DMS 273 (cell line): ENCODE data around the gene EMILIN2.
"Not testable (repeated sequence)": the region's sequence is repeated elsewhere in the genome, so short reads cannot be mapped to it uniquely, and the experiment has no call there.

Experiments
- DNase-seq: peaks from one replicate; lab custom pipeline; 2025; ENCODE audit not compliant: unreplicated experiment; lab: John Stamatoyannopoulos, UW

Gene EMILIN2

DNA sequence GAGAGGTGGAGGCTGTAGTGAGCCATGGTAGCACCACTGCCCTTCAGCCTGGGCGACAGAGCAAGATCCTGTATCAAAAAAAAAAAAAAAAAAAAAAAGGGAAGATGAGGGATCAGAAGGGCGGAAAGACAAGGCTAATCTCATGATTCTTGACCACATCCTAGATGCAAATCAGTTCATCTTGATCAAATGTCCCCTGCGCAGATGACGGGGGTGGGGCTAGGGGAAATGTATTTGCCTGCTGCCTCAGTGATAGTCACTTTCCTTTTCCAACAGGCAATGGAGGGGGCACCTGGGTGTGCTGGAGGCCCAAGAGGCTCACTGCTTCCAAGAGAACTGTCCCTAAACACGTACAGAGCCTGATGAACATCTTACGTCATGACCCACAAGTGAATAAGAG is 3.7 kb upstream of the EMILIN2 start:
- DNase-seq: no peak

DNA sequence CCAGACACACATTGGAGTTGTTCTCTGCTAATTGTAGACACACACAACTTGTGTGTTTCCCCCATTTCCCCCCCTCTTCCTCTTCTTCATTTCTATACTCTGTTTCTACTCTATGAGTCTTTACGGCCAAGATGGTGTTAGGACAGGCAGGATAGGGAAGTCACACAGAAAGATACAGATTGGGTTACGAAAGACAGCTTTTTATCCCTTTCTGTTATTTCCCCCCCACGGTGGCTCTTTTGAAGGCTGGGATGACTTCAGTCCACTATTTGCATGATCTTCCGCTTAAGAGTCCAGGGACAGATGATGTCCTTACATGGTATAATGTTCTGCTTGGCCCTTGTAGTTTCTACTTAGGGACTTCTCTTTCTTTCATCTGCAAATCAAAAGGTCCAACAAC is 1.6 kb upstream of the EMILIN2 start:
- DNase-seq: no peak

DNA sequence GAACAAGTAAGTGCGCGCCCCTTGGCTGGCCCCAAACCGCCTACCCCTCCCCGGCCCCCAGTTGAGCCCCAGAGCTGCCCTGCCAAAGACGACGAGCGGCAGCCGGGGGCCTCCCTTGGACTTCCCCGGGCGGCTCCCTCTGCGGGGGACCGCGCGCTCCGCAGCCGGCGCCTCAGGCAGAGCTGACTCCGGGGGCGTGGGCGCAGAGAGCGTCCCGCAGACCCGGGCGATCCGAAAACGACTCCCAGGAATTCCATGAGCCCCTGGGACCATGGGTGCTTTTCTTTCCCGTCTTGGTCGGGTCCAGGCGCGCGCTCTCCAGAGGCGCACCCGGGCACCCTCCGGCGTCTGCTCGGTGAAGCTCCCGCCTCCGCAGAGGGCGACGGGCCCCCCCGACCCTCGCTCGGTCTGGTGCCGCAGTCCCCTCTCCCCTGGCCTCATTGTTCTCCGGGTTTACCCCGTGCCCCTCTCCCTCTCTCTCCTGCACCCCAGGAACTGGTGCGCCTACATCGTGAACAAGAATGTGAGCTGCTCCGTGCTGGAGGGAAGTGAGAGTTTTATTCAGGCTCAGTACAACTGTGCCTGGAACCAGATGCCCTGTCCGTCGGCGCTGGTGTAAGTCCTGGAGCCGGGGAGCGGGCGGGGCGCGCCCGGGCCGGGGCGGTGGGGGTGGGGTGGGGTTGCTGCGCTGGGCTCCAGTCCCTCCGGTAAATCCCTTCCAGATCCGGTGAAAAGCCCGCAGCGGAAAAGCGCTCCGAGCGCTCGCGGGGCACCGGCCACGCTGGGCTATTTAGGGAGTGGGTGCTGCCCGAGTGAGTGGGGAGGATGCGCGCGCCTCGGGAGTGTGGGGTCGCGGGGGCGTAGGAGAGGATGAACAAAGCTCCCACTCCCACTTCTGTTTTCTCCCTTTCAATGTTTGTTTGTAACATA is 776 bp downstream of the EMILIN2 start:
- DNase-seq: no peak

- no peak for DNase-seq
Observed at GRCh38 chr18:2848247-2849246, 1.7 kb downstream of the EMILIN2 start.

DNA sequence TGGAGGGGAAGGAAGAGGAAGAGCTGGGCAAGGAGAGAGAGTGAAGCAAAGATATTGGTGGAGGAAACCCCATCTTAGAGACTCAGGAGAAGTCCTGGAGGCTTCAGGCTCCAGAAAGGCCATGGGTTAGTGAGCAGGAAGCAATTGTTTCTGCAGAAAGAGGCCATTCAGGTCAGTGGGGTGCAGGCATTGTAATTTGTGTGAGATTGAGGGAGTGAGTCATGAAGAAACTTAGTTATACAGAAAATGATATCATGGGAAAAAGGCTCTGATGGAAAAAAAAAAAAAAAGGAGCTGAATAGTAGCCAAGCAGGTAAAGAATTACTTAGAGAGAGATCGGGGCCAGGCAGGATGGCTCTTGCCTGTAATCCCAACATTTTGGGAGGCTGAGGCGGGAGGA is 4.0 kb downstream of the EMILIN2 start:
- DNase-seq: no peak

DNA sequence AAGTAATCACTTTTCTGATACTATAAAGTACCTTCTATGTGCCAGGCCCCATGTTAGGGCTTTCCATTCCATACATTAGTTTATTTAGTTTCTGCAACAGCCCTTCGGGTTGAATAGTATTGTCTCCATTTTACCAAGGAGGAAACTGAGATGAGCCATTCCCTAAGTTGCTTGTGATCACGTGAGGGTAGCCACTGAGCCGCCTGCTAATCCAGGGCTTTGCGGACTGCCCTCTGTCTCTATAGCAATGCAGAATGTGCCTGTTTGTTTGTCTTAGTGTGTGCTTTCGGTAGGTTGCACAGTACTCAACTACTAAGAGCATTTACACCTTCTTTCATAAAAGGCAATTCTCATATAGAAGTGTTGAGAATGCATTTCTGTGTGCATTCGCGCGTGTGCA is 5.0 kb downstream of the EMILIN2 start:
- no peak for DNase-seq

DNA sequence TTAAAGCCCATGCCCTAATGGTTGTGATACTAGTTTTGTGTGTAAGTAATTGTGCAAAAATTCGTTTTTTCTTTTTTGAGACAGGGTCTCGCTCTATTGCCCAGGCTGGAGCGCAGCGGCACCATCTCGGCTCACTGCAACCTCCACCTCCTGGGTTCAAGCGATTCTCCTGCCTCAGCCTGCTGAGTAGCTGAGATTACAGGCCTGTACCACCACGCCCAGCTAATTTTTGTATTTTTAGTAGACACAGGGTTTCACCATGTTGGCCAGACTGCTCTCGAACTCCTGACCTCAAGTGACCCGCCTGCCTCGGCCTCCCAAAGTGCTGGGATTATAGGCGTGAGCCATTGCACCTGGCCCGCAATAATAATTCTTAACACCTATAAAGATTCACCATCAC is 5.7 kb downstream of the EMILIN2 start:
- DNase-seq: not testable (repeated sequence)

DNA sequence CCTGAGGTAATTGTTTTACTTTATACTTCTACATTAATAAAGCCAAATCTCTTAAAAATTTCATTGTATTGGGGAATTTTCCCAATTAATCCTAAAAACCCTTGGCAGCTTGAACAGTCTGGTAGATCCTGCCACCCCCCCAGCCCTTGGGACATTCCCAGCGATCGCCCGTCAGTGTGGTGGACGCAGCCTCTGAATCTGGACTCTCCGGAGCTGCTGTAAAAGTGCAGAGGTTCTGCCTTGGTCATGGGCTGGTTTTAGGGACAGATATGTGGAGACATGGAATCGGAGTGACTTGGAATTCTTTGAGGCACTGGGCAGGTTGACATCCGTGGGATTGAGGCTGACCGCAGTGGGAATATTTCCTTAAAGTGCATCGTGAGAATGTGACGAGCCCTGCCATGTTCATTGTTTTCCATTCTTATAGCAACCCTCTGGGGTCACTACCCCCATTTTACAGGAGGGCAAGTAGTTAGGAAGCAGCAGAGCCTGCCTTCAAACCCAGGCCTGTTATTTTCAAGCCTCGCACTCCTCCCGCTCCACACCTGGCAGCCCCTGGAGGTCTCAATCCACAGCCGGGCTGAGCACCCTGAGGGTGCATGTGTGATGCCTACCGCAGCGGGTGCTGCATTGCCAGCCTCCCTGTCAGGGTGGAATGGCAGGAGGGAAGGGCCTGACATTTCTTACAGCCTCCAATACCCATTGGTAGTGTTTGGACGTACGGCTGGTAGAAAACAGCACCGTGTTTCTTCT is 6.5 kb downstream of the EMILIN2 start:
- no peak for DNase-seq

- no peak for DNase-seq
Observed at GRCh38 chr18:2853926-2854664, 7.3 kb downstream of the EMILIN2 start.

- no peak for DNase-seq
Observed at GRCh38 chr18:2854875-2855274, 8.1 kb downstream of the EMILIN2 start.

GRCh38 chr18:2855560-2856350 is 8.9 kb downstream of the EMILIN2 start:
- DNase-seq: no peak

- no peak for DNase-seq
Observed at GRCh38 chr18:2856547-2857170, 9.9 kb downstream of the EMILIN2 start.

DNA sequence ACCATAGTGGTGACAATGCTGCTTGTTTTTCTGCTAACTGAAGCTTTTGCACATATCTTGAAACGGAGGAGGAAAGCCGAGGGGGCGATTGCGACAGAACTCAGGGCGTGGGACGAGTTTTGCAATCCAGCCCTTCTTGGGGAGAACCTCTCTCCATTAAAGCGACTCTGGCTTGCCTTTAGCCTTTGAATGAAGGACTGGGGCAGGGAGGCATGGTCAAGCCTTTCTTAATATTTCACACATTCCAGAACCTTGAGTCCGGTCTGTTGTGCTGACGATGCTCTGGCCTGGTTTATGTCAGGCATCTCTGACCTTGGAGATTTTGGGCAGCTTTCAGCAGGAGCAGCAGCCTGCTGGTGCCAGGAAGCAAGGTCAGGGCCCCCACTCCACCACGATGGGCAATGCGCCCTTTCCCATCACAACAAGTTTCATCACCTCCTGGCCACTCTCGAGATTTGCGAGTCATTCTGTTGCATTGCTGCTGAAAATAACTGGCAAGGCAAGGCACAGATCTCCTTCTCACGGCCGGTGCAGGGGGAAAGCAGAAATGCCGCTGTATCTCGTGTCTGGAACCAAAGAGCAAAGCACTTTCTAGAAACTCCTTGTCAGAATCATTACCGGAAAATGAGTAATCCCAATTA is 10.8 kb downstream of the EMILIN2 start:
- no peak for DNase-seq

GRCh38 chr18:2860397-2860796 is 13.6 kb downstream of the EMILIN2 start:
- DNase-seq: not testable (repeated sequence)

- DNase-seq: not testable (repeated sequence)
Observed at GRCh38 chr18:2863997-2864396, 17.2 kb downstream of the EMILIN2 start.

GRCh38 chr18:2866465-2866864 is 19.7 kb downstream of the EMILIN2 start:
- not testable (repeated sequence) for DNase-seq

DNA sequence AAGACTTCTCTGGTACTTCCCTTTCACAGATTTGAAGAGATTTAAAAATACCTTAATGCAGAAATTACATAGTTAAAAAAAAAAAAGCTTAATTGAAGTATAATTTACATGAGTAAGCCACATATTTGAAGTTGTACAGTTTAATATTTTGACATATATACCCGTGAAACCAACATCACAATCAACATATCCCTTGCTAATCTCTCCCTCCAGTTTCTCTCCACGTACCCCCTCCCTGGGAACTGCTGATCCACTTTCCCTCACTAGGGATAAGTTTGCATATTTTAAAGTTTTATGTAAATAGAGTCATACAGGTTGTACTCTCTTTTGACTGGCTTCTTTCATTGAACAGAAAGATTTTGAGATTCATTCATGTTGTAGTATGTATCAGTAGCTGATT is 22.4 kb downstream of the EMILIN2 start:
- no peak for DNase-seq

- no peak for DNase-seq
Observed at GRCh38 chr18:2871111-2871720, 24.4 kb downstream of the EMILIN2 start.
